Effector CD8-positive, alpha-beta T cell (primary cell): ENCODE data around the gene RGS8.

Source experiments
- DNase-seq: peaks from one replicate; lab custom pipeline; 2025; lab: John Stamatoyannopoulos, UW
- total RNA-seq, 4 experiments: gene quantifications; one replicate each; lab custom pipeline; 2026; lab: John Stamatoyannopoulos, UW

The RGS8 gene, protein sequence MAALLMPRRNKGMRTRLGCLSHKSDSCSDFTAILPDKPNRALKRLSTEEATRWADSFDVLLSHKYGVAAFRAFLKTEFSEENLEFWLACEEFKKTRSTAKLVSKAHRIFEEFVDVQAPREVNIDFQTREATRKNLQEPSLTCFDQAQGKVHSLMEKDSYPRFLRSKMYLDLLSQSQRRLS
- 0 to 0.54 (median 0) reads per million in 4 experiments for total RNA-seq

DNA sequence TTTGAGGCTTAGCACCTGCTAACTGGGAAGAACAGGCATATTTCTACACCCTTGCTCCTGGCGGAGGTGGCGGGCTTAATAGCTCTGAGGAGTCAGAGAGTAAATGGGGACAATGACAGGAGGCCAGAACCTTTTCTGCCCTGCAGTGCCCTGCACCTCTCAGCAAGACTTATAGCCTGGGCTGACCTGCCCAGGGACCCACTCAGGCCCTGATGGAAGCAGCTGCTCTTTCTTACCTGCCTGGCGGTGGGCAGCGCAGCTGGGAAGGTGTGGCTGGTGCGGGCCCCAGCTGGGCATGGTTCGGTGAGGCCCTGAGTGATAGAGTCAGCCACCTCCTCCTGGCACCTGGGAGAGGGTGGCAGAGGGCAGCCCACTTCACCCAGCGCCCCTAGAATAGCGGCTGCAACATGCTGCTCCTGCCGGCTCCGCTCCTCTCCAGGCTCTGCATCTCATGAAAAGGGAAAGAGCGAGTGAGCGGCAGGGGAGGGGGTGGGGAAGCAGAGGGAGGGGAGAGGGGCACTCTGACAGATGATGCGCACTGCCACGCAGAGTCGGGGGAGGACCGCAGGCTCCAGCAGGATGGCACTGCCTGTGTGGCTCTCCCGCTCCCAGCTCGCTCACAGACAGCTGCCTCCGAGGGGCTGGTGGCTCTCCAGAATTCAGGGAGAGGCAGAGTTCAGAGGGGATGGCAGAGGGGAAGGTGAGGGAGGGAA lies at the start of gene RGS8:
Gene RGS8, minus strand, starts transcription at position 472 of the 713 bp plus-strand sequence. CDS start 14,938 bp downstream, outside the sequence.
- no peak for DNase-seq

- no peak for DNase-seq
Measured at GRCh38 chr1:182731852-182732575, 47.6 kb upstream of the RGS8 start.

- no peak for DNase-seq
Measured at GRCh38 chr1:182726912-182727311, 42.5 kb upstream of the RGS8 start.

DNA sequence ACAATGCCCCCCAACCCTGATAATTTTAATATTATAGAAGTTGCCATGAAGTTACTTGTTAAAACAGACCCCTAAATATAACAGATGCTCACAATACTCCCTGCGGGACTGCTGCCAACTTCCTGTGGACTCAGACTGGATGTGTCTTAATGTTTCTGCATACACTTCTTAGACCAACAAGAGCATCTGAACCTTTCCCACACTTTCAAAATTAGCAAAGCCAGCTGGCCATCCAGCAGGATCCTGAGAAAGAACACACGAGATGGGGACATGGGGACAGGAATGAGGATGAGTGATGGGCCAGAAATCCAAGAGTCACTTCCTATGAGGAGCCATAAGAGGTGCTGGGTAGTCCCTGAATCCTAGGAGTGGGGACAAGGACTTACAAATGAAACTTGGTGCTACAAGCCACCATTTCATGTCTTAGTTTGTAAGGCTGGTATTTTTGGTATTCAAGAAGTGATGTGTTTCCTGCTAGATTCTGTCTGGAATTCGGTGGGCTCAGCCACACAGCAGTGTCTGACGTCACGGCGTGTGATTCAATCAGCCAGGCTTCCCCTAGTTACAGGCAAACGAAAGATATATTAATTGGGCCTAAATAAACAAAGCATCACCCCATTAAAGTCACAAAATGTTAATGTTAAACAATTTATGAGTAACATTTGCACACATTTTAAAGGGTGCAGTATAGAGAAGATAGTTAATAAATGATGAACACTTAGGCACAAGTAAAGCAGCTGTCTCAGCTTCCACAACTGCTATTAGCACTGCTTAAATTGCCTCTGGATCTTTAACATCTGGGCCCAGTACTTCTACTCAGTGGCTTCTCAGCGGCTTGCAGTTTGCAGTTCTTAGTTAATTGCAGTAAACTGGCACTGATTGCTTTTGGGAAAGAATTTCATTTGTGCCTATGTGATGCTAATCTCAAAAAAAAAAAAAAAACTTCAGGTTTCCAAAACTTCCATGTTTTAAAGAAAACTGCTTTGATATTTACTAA lies 41.2 kb upstream of the RGS8 start:
- no peak for DNase-seq

- no peak for DNase-seq
Measured at GRCh38 chr1:182724215-182724614, 39.8 kb upstream of the RGS8 start.

- DNase-seq, result no peak
Measured at GRCh38 chr1:182723200-182723599, 38.8 kb upstream of the RGS8 start.

- no peak for DNase-seq
Measured at GRCh38 chr1:182721525-182721924, 37.1 kb upstream of the RGS8 start.

DNA sequence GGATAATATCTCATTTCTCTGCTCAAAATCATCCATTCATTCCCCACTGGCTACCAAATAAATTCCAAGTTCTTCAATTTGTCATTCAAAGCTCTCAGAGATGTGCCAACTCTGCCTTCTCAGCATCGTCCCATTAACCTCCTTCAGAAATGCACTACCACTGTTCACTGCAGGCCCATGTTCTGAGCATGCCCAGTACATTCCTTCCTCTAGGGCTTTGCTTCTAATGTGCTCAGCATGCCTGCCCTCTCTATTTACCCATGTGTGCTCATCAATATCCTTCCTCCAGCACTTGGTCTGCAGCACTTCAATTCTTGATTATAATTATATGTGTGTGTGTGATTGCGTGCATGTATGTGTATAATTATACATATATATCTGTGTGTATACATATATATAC lies 36.1 kb upstream of the RGS8 start:
- no peak for DNase-seq

DNA sequence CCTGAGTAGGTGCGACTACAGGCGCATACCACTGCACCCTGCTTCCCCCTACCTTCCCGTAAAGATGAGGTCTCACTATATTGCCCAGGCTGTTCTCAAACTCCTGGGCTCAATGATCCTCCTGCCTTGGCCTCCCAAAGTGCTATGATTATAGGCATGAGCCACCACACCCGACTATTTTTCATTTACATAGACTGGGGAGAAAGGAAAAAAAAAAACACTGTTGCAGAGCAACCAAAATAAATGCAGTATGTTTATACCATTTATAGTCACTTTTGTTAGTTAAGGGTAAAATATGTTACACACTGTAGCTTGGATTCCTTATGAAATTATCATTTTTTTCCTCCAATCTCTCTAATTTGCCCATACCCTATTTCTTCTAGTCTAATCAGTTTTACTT lies 35.2 kb upstream of the RGS8 start:
- no peak for DNase-seq

DNA sequence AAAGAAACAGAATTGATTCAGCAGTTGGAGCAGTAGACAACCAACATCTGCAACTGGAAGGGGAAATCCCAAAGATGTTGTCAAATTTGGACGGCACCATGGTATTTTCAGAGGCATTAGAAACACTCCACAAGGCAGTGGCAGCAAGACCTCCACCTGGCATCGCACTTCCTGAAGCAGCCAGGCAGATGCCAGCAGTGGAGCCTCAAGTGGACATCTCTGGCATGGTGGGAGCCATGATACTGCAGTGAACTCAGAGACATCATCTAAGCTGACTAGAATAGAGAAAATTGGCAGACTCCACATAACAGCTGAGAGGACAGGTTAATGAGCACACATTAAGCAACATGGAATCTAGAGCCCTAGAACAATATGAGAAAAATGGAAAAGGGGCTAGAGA lies 33.9 kb upstream of the RGS8 start:
- DNase-seq, result no peak

DNA sequence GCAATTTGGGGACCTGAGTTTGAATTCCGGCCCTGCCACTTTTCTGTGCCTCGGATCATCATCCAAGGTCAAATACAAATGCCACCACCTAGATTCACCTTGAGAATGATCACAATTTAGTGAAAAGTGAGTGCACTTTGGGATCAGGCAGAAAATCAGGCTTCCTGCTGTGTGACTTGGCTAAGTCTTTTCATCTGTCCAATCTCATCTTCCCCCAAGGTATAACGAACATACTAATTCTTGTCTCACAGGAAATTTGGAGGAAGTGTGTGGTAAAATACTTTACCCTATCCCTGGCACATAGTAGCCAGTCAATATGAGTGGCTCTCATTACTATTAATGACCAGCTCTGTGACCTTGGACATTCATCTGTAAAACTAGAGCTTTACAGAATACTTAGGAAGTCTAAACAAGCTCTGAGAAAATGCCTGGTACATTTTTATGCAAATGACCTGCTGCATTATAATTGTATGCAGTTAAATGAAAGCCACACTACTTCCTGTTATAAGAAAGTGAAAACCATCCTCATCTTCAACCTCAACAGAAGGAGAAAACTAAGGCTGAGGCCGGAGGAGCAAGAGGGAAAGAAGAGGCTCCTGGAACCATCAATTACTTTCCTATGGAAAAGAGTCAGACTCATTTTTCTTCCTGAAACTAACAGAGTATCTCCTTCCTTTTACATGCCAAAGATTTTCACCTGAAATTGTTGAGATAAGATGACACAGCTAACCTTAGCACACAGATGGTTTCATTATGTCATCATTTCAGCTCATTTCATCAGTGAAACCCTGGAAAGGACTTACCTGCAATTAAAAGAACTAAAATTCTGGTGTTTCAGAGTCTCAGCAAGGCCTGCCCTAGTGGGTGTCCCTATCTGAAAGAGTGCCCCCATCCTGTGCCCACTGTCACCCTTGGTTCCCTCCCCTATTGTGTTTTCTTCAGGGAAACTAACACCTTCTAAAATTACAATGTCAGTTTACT lies 32.6 kb upstream of the RGS8 start:
- DNase-seq, result no peak

DNA sequence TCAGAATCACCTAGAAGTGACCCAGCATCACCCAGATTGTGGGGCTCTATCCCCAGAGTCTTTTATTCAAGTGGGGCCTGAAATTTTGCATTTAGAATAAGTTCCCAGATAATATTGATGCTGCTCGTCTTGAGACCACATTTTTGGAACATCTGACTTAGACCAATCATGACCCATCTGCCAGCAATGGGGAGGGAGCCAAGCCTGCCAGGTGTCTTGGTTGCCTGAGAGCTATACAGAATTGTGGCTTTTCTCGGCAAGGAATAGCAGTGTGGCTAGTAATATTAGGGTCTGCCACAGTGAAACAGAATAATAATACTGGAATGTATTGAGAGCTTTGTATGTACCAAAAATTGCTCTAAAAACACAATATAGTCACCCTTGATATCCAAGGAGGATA lies 31.1 kb upstream of the RGS8 start:
- DNase-seq, result no peak

DNA sequence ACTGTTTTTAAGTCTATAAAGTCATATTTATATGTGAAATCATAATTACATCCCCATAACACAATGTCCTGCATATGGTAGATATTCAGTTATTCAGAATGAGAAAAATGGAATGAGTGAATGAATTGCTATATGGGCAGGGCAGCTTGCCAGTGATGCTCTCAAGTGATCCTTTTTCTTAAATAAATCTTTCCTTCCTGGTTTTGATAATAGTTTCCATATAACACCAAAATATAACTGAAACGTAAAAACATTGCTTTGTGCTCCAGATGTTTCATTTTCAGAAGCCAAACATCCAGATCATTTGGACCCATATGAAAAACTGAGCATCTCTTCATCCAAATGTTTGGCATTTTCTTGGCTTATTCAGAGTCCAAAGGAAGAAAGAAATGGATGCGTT lies 30.2 kb upstream of the RGS8 start:
- DNase-seq, result no peak

DNA sequence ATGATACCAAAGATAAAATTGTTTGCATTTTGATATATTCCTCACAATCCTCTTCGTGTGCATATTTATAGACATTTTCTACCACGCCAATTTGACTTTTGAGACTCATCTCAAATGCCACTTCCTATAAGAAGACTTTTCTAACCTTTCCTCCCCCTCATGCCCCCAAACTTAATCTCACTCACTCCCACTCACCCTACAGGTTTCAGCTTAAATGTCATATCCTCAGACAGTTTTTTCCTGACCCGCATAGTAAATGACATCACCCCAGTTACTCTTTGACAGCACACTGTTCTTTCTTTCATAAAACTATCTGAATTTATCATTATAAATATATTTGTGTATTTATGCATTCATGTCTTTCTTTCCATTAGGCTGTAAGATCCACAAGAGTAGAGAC lies 29.6 kb upstream of the RGS8 start:
- DNase-seq, result no peak

GRCh38 chr1:182713492-182713891 lies 29.1 kb upstream of the RGS8 start:
- DNase-seq, result no peak

- no peak for DNase-seq
Measured at GRCh38 chr1:182709855-182710254, 25.5 kb upstream of the RGS8 start.

GRCh38 chr1:182709225-182709764 lies 24.9 kb upstream of the RGS8 start:
- DNase-seq, result no peak

DNA sequence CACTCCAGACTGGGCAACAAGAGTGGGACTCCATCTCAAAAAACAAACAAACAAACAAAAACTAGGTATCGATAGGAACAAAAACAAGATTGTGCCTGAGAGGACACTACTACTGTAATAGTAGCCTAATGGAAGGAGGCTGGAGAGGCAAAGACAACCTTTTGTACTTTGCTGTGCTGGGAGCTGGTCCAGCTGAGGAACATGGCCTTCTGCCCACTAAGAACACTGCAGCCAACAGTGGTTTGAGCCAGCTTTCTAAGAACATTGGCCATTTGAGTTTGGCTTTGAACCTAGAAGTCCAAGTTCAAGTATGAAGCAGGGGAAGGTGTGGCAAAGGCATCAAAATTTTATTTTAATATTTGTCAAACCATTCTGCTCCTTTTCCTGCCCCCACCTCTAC lies 22.7 kb upstream of the RGS8 start:
- no peak for DNase-seq

GRCh38 chr1:182704677-182705076 lies 20.3 kb upstream of the RGS8 start:
- DNase-seq, result no peak

- no peak for DNase-seq
Measured at GRCh38 chr1:182703539-182703938, 19.2 kb upstream of the RGS8 start.
